Cerebellar cortex (tissue), 1 donor: ENCODE results near the gene ADRA1B.

ENCODE experiments used
- DNase-seq: peaks from one replicate; pipeline ENCODE4 v3.0.0-alpha.2; 2015; ENCODE audit warnings: low spot score

The ADRA1B gene

GRCh38 chr5:159915904-159916840, at the start of gene ADRA1B:
ADRA1B (plus strand) TSS chr5:159916482; CDS start chr5:159916906, 424 bp downstream.
- DNase-seq = peak; percentile 49

- no peak for DNase-seq
Measured at GRCh38 chr5:159873680-159874079, 42.6 kb upstream of the ADRA1B start.

GRCh38 chr5:159874263-159874662, 42.0 kb upstream of the ADRA1B start:
- no peak for DNase-seq

GRCh38 chr5:159877016-159877415, 39.3 kb upstream of the ADRA1B start:
- DNase-seq = no peak

- peak; percentile 10 for DNase-seq
Measured at GRCh38 chr5:159877894-159878448, 38.3 kb upstream of the ADRA1B start.

GRCh38 chr5:159878988-159879471, 37.3 kb upstream of the ADRA1B start:
- peak; percentile 3 for DNase-seq

- DNase-seq = no peak
Measured at GRCh38 chr5:159880676-159881075, 35.6 kb upstream of the ADRA1B start.

GRCh38 chr5:159881967-159882366, 34.3 kb upstream of the ADRA1B start:
- no peak for DNase-seq

- no peak for DNase-seq
Measured at GRCh38 chr5:159883522-159883950, 32.7 kb upstream of the ADRA1B start.

- no peak for DNase-seq
Measured at GRCh38 chr5:159884917-159885620, 31.2 kb upstream of the ADRA1B start.

GRCh38 chr5:159886296-159886695, 30.0 kb upstream of the ADRA1B start:
- no peak for DNase-seq

GRCh38 chr5:159887050-159887449, 29.2 kb upstream of the ADRA1B start:
- no peak for DNase-seq

GRCh38 chr5:159888860-159889259, 27.4 kb upstream of the ADRA1B start:
- DNase-seq = no peak

- no peak for DNase-seq
Measured at GRCh38 chr5:159890141-159890540, 26.1 kb upstream of the ADRA1B start.

GRCh38 chr5:159891371-159891770, 24.9 kb upstream of the ADRA1B start:
- DNase-seq = no peak

GRCh38 chr5:159893040-159893695, 23.1 kb upstream of the ADRA1B start:
- DNase-seq = no peak

- no peak for DNase-seq
Measured at GRCh38 chr5:159894149-159894720, 22.0 kb upstream of the ADRA1B start.

GRCh38 chr5:159897786-159898393, 18.4 kb upstream of the ADRA1B start:
- no peak for DNase-seq

GRCh38 chr5:159899067-159900049, 16.9 kb upstream of the ADRA1B start:
- no peak for DNase-seq

- DNase-seq = no peak
Measured at GRCh38 chr5:159901308-159901707, 15.0 kb upstream of the ADRA1B start.
